Right lobe of liver (tissue), 4 donors: Measurements from ENCODE around the gene METTL25.

ENCODE experiments used
- CTCF ChIP-seq, 4 donors: fragments of 200-600 bp in 3 of 4; fragments of 450-650 bp in 1 of 4; IDR thresholded peaks; one replicate each; pipeline versions ENCODE4 v1.5.1 to v1.8.0; 2016 to 2022; ENCODE audit warnings: antibody characterized with exemption in 4 of 4, mild to moderate bottlenecking in 2 of 4
- POLR2A ChIP-seq: fragments of 450-650 bp; IDR thresholded peaks from one replicate; pipeline ENCODE4 v1.6.1; 2017; ENCODE audit warnings: antibody characterized with exemption, mild to moderate bottlenecking
- donor health status: DM: no; HTN: no; CAD: no.
- donor health status: DM: no; HTN: no; CAD: no.
- donor health status: DM: no; HTN: yes; CAD: no.

DNA sequence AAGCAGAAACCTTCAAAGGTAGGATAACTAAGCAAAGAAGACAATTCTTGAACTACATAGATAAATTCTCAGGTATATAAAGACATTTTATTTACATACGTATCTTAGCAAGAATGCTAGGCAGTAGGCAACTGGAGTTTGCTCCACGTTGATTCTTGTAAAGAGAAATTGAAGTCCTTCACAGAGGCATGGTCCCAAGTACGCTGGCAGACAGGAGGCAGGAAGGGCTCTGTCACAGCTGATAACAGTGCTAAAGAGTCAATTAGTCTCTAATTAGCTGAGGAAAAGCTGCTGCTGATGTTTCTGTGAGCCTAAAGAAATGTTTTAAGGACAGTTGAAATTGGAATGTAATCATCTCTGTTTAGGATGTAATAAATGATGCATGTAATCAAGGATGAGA, 146.8 kb downstream of the METTL25 start:
- no peak for TF ChIP-seq CTCF (IDR thresholded peaks at IDR 0.05)
- no peak for TF ChIP-seq POLR2A
